GM18505 (cell line): Measurements from ENCODE around the gene PAM.
"Not testable (repeated sequence)": the region's sequence is repeated elsewhere in the genome, so short reads cannot be mapped to it uniquely, and the experiment has no call there.

Source experiments
- ATAC-seq: cut with Tn5 transposase; IDR thresholded peaks from one replicate; pipeline ENCODE4 v1.9.1; 2021; ENCODE audit not compliant: unreplicated experiment
- POLR2A ChIP-seq: IDR thresholded peaks from 4 replicates; pipeline ENCODE4 v1.6.1; 2011; ENCODE audit warnings: borderline replicate concordance; ENCODE audit not compliant: insufficient read depth, insufficient read length; ENCODE audit errors: extremely low read depth

Gene PAM

GRCh38 chr5:102742215-102742614, 12.9 kb upstream of the PAM start:
- ATAC-seq: no peak
- TF ChIP-seq POLR2A: no peak

DNA sequence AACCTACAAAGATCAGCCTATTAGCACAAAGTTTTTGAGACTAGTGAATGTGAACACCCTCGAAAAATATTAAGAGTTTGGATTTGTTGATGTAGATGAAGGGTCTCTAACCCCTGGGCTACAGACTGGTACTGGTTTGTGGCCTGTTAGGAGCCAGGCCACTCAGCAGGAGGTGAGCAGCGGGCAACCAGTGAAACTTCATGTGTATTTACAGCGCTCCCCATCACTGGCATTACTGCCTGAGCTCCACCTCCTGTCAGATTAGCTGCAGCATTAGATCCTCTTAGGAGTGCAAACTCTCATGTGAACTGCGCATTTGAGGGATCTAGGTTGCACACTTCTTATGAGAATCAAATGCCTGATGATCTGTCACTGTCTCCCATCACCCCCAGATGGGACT, 11.2 kb upstream of the PAM start:
- TF ChIP-seq POLR2A: no peak
- ATAC-seq: no peak

GRCh38 chr5:102747386-102748166, 7.5 kb upstream of the PAM start:
- TF ChIP-seq POLR2A: no peak
- ATAC-seq: no peak

GRCh38 chr5:102749416-102750030, 5.6 kb upstream of the PAM start:
- TF ChIP-seq POLR2A: no peak
- ATAC-seq: no peak

- TF ChIP-seq POLR2A: no peak
- ATAC-seq: no peak
These were observed 4.8 kb upstream of the PAM start for GRCh38 chr5:102750151-102750834.

DNA sequence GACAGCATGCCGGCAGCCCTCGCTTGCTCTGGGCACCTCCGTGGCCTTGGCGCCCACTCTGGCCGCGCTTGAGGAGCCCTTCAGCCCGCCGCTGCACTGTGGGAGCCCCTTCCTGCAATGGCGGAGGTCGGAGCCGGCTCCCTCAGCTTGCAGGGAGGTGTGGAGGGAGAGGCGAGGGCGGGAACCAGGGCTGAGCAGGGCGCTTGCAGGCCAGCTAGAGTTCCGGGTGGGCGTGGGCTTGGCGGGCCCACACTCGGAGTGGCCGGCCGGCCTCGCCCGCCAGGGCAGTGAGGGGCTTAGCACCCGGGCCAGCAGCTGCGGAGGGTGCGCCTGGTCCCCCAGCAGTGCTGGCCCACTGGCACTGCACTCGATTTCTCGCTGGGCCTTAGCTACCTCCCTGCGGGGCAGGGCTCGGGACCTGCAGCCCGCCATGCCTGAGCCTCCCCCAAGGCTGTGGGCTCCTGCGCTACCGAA, 3.2 kb upstream of the PAM start:
- ATAC-seq: not testable (repeated sequence)

- no peak for TF ChIP-seq POLR2A
- ATAC-seq: peak; percentile 0
These were observed 977 bp upstream of the PAM start for GRCh38 chr5:102753889-102754766.

GRCh38 chr5:102755686-102756371, 724 bp downstream of the PAM start:
- ATAC-seq: peak; percentile 75

DNA sequence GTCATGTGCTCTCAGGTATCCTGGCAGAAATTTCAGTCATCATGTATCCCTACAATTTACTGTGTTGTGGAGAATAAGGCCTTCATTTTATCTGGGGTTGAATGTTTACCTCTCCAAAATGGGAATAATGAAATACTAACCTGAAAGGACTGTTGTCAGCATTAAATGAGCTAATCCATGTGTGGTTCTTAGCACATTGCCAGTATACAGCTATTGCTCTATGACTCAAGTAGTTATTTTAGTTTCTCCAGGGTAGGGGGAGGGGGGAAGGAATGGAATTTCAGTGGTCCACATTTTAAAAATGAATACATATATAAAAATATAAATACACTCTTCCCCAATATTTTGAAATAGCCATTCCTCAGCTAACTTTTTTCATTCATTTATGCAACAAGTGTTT, 3.5 kb downstream of the PAM start:
- no peak for TF ChIP-seq POLR2A
- ATAC-seq: no peak

More at GRCh38 chr5:102755686-102756371, 724 bp downstream of the PAM start:
- no peak for TF ChIP-seq POLR2A

- no peak for TF ChIP-seq POLR2A
- no peak for ATAC-seq
These were observed 4.2 kb downstream of the PAM start for GRCh38 chr5:102759289-102759688.

DNA sequence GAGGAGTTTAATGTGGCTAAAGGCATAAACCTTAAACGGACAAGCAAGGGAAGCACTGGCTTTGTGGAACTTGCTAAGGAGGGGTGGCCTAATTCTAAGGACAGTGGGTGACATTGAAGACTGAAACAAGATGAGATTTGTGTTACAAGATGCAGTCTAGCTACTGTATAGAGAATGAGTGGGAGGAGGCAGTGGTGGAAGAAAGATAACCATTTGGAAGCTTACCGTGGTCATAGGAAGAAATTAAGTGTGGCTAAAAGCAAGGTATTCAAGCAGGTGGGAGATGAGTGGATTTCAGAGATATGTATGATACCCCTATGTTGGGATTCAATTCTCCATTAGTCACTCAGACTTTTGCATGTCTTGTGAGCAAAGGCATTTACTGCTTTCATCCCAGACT, 4.6 kb downstream of the PAM start:
- no peak for TF ChIP-seq POLR2A
- no peak for ATAC-seq

DNA sequence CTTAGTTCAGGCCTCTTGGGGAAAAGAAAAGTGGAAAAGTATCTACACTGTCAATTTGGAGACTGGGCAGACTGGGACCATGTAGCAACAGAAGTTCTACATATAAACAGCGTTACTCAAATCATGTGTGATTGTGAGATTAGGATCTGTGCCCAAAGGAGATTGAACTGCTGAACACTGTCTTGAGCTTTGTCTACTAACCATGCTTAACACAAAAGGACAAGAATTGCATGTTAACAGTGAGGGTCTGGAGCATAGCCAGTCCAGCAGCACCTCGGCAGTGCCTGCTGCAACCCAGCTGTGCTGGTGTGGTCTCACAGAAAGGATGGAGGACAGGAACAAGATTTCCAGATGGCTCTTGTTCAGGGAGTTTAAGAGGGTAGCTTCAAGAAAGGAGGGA, 5.7 kb downstream of the PAM start:
- no peak for ATAC-seq
- no peak for TF ChIP-seq POLR2A
